K562 (cell line): ENCODE results near the gene RGS8. TPM values are rescaled to one million over a fixed set of nuclear protein-coding genes. Genes with fewer than 3 reads are reported as not detected.

Source experiments
- ATAC-seq: fragments of 200-7000 bp; cut with Tn5 transposase; 3 replicates; pipeline ENCODE4 v1.9.1; 2020; ENCODE audit warnings: moderate library complexity
- BruUV-seq: library from RNA; stranded (reverse); fragments of 400-500 nt; replicated peaks from 2 replicates; lab custom pipeline; 2021; lab: Mats Ljungman, UMichigan
- CTCF ChIA-PET: fragments of 300-600 bp; formaldehyde crosslinking; extraction: SDS; loops from one replicate; lab custom pipeline; 2021; ENCODE audit warnings: low intra/inter-chr PET ratio; lab: Yijun Ruan, JAX
- POLR2A ChIA-PET: fragments of 300-600, 350-650 bp; sonication (Branson Sonifier 250); formaldehyde crosslinking; extraction: SDS; loops from one replicate; lab custom pipeline; 2021; ENCODE audit warnings: antibody characterized with exemption, inconsistent platforms; lab: Yijun Ruan, JAX
- DNase-seq, 4 experiments: peaks; one replicate each; pipeline versions ENCODE4 v3.0.0 to v3.0.0-alpha.2; 2011 to 2018; ENCODE audit warnings: low spot score in 3 of 4, mixed read lengths in 3 of 4; ENCODE audit errors: extremely low read depth in 1 of 4
- FAIRE-seq: peaks from 2 replicates; lab custom pipeline; 2011; peaks lifted over from hg19 to GRCh38; lab: Jason Lieb, UNC
- H2AFZ ChIP-seq: 2 replicates; pipeline ENCODE4 v1.6.0; 2011; ENCODE audit warnings: low read depth, low read length, control low read depth, inconsistent platforms
- H3K27ac ChIP-seq: fragments of 200-600 bp; 3 replicates; pipeline ENCODE4 v1.8.0; 2011; ENCODE audit warnings: low read depth, mild to moderate bottlenecking, control low read depth, inconsistent platforms, low read length, moderate library complexity, mixed read lengths; ENCODE audit errors: extremely low read depth
- H3K27me3 ChIP-seq, 2 experiments: fragments of 300-600 bp in 1 of 2; 2 replicates in 1 of 2; 3 replicates in 1 of 2; pipeline versions ENCODE4 v1.6.0 to v1.8.0; 2011; ENCODE audit warnings: inconsistent platforms in 2 of 2, low read length in 2 of 2, mild to moderate bottlenecking in 1 of 2, mixed read lengths in 1 of 2, moderate library complexity in 1 of 2; ENCODE audit not compliant: control insufficient read depth in 2 of 2, insufficient read depth in 2 of 2
- H3K36me3 ChIP-seq: fragments of 300-600 bp; 3 replicates; pipeline ENCODE4 v1.8.0; 2011; ENCODE audit warnings: mild to moderate bottlenecking, low read length, inconsistent platforms; ENCODE audit not compliant: control insufficient read depth, insufficient read depth
- H3K4me1 ChIP-seq, 2 experiments: fragments of 200-600 bp in 1 of 2; replicated peaks in 1 of 2; 2 replicates in 1 of 2; 3 replicates in 1 of 2; pipeline versions ENCODE4 v1.5.1 to v1.8.0; 2011; ENCODE audit warnings: inconsistent platforms in 2 of 2, low read length in 2 of 2, mild to moderate bottlenecking in 1 of 2, mixed read lengths in 1 of 2, moderate library complexity in 1 of 2; ENCODE audit not compliant: control insufficient read depth in 2 of 2, insufficient read depth in 2 of 2
- H3K4me2 ChIP-seq: 2 replicates; pipeline ENCODE4 v1.6.1; 2011; ENCODE audit warnings: low read length, control low read depth, inconsistent platforms, mixed read lengths; ENCODE audit not compliant: insufficient read depth
- H3K4me3 ChIP-seq: fragments of 200-600 bp; sonication (generic), shearing (Covaris generic); 2 replicates; pipeline ENCODE4 v1.5.1; 2016; ENCODE audit warnings: control low read depth, inconsistent platforms
- H3K79me2 ChIP-seq: fragments of 200-600 bp; 3 replicates; pipeline ENCODE4 v1.8.0; 2011; ENCODE audit warnings: low read length, inconsistent platforms; ENCODE audit not compliant: control insufficient read depth, insufficient read depth
- H3K9ac ChIP-seq, 2 experiments: 2 replicates each; pipeline versions ENCODE4 v1.6.0 to v1.6.1; 2011; ENCODE audit warnings: low read depth in 2 of 2, low read length in 2 of 2, control low read depth in 1 of 2, inconsistent platforms in 1 of 2, mild to moderate bottlenecking in 1 of 2, mixed read lengths in 1 of 2; ENCODE audit not compliant: insufficient read depth in 1 of 2
- H3K9me1 ChIP-seq: one replicate; pipeline ENCODE4 v1.6.0; 2011; ENCODE audit warnings: inconsistent platforms, mild to moderate bottlenecking, low read length, moderate library complexity; ENCODE audit not compliant: control insufficient read depth, insufficient read depth
- H3K9me3 ChIP-seq: replicated peaks from 2 replicates; pipeline ENCODE4 v1.5.1; 2011; ENCODE audit warnings: low read depth, low read length, inconsistent platforms; ENCODE audit not compliant: control insufficient read depth, insufficient read depth
- H4K20me1 ChIP-seq: replicated peaks from 2 replicates; pipeline ENCODE4 v1.6.1; 2011; ENCODE audit warnings: low read length, inconsistent platforms, mixed read lengths; ENCODE audit not compliant: control insufficient read depth, insufficient read depth
- ATF6 ChIP-seq: sonication (generic); formaldehyde crosslinking; IDR thresholded peaks from 2 replicates; pipeline ENCODE4 v1.4.0; 2020; ENCODE audit warnings: mild to moderate bottlenecking, missing genetic modification reagents
- E2F3 ChIP-seq: fragments of 250-450 bp; sonication (Bioruptor Pico); IDR thresholded peaks from 2 replicates; pipeline ENCODE4 v1.4.0; 2020; ENCODE audit warnings: mild to moderate bottlenecking
- MTA3 ChIP-seq: fragments of 450-650 bp; formaldehyde crosslinking; IDR thresholded peaks from 2 replicates; pipeline ENCODE4 v1.6.1; 2017; ENCODE audit warnings: mild to moderate bottlenecking, borderline replicate concordance
- RFX1 ChIP-seq: fragments of 450-650 bp; IDR thresholded peaks from 2 replicates; pipeline ENCODE4 v1.6.1; 2016; ENCODE audit warnings: mild to moderate bottlenecking, moderate library complexity
- TCFL5 ChIP-seq: fragments of 250-450 bp; sonication (Bioruptor Pico); conservative IDR thresholded peaks from 2 replicates; pipeline ENCODE4 v1.6.1; 2021; ENCODE audit warnings: mild to moderate bottlenecking, moderate library complexity, matching md5 sums
- ZNF311 ChIP-seq: fragments of 250-450 bp; sonication (Bioruptor Pico); IDR thresholded peaks from 2 replicates; pipeline ENCODE4 v1.4.0; 2020; ENCODE audit warnings: mild to moderate bottlenecking, moderate library complexity
- ZNF431 ChIP-seq: sonication (generic); formaldehyde crosslinking; IDR thresholded peaks from 2 replicates; pipeline ENCODE4 v1.8.0; 2022; ENCODE audit warnings: mild to moderate bottlenecking, missing genetic modification reagents
- ZNF57 ChIP-seq: fragments of 450-650 bp; formaldehyde crosslinking; IDR thresholded peaks from 2 replicates; pipeline ENCODE4 v1.4.0; 2020; ENCODE audit warnings: mild to moderate bottlenecking, moderate library complexity
- ZNF699 ChIP-seq: fragments of 250-450 bp; sonication (Bioruptor Pico); IDR thresholded peaks from 2 replicates; pipeline ENCODE4 v1.8.0; 2021; ENCODE audit warnings: mild to moderate bottlenecking, moderate library complexity; ENCODE audit not compliant: insufficient replicate concordance
- ZSCAN32 ChIP-seq: fragments of 450-650 bp; formaldehyde crosslinking; IDR thresholded peaks from 2 replicates; pipeline ENCODE4 v1.4.0; 2020; ENCODE audit warnings: mild to moderate bottlenecking, moderate library complexity
- WGBS: fragments of 100-300 bp; shearing (Covaris generic); methylation state at CpG from one replicate; pipeline ENCODE4 v1.1.6; 2016; ENCODE audit warnings: low coverage, mixed read lengths; ENCODE audit not compliant: insufficient coverage; ENCODE audit errors: missing lambda C conversion rate; 5-methylcytosine and 5-hydroxymethylcytosine counted together
- in situ Hi-C: fragments of 300-500 bp; cut with MboI; formaldehyde crosslinking; loops from 4 replicates; pipeline ENCODE4 v1.15.0; 2018; ENCODE audit warnings: inconsistent platforms, mixed read lengths
- intact Hi-C: fragments of 100-400 bp; cut with micrococcal nuclease; formaldehyde crosslinking; loops from 2 replicates; pipeline ENCODE4 v1.14.2; 2022
- polyA plus RNA-seq, 8 experiments: library from polyadenylated mRNA; depleted of rRNA in 4 of 8; stranded (reverse) in 5 of 8; unstranded in 3 of 8; fragments of >200 nt; fragmentation: Nextera tagmentation in 2 of 8; fragmentation: Illumina TruSeq in 1 of 8; extraction: Ambion mirVana in 2 of 8; extraction: Trizol in 1 of 8; gene quantifications; 2 replicates each; pipeline versions ENCODE4 v1.2.1 to v1.2.3, GENCODE V29; 2011 to 2014; ENCODE audit warnings: inconsistent platforms in 1 of 8, missing spikeins in 1 of 8
- total RNA-seq, 7 experiments: library from RNA; depleted of rRNA in 6 of 7; stranded (reverse); fragments of >200 nt in 6 of 7; fragmentation: Illumina TruSeq in 2 of 7; extraction: Trizol in 2 of 7; gene quantifications; 2 replicates each; pipeline versions ENCODE4 v1.2.1 to v1.2.3, GENCODE V29; 2011 to 2021; ENCODE audit warnings: low replicate concordance in 1 of 7
- TF ChIP-seq, protein P1 (sequence below): fragments of 450-650 bp; IDR thresholded peaks from 2 replicates; pipeline ENCODE4 v1.6.1; 2016; ENCODE audit warnings: low read depth

RGS8 gene
- total and polyA plus RNA-seq, 9 of the 15 experiments (the other 6 are each of a cell fraction or from before 2014, with no cell fraction given): not detected

- no peak for TF ChIP-seq ZNF311 (CRISPR knock-in tag)
- no peak for TF ChIP-seq ATF6 (CRISPR knock-in tag)
Measured at GRCh38 chr1:182650678-182651338, 33.6 kb downstream of the RGS8 start (continued).

GRCh38 chr1:182649041-182649440 is 35.3 kb downstream of the RGS8 start:
- H3K4me1 ChIP-seq: no peaks in the 10 kb centered on the region; a peak in 1 of 5 replicates
- TF ChIP-seq, protein P1, sequence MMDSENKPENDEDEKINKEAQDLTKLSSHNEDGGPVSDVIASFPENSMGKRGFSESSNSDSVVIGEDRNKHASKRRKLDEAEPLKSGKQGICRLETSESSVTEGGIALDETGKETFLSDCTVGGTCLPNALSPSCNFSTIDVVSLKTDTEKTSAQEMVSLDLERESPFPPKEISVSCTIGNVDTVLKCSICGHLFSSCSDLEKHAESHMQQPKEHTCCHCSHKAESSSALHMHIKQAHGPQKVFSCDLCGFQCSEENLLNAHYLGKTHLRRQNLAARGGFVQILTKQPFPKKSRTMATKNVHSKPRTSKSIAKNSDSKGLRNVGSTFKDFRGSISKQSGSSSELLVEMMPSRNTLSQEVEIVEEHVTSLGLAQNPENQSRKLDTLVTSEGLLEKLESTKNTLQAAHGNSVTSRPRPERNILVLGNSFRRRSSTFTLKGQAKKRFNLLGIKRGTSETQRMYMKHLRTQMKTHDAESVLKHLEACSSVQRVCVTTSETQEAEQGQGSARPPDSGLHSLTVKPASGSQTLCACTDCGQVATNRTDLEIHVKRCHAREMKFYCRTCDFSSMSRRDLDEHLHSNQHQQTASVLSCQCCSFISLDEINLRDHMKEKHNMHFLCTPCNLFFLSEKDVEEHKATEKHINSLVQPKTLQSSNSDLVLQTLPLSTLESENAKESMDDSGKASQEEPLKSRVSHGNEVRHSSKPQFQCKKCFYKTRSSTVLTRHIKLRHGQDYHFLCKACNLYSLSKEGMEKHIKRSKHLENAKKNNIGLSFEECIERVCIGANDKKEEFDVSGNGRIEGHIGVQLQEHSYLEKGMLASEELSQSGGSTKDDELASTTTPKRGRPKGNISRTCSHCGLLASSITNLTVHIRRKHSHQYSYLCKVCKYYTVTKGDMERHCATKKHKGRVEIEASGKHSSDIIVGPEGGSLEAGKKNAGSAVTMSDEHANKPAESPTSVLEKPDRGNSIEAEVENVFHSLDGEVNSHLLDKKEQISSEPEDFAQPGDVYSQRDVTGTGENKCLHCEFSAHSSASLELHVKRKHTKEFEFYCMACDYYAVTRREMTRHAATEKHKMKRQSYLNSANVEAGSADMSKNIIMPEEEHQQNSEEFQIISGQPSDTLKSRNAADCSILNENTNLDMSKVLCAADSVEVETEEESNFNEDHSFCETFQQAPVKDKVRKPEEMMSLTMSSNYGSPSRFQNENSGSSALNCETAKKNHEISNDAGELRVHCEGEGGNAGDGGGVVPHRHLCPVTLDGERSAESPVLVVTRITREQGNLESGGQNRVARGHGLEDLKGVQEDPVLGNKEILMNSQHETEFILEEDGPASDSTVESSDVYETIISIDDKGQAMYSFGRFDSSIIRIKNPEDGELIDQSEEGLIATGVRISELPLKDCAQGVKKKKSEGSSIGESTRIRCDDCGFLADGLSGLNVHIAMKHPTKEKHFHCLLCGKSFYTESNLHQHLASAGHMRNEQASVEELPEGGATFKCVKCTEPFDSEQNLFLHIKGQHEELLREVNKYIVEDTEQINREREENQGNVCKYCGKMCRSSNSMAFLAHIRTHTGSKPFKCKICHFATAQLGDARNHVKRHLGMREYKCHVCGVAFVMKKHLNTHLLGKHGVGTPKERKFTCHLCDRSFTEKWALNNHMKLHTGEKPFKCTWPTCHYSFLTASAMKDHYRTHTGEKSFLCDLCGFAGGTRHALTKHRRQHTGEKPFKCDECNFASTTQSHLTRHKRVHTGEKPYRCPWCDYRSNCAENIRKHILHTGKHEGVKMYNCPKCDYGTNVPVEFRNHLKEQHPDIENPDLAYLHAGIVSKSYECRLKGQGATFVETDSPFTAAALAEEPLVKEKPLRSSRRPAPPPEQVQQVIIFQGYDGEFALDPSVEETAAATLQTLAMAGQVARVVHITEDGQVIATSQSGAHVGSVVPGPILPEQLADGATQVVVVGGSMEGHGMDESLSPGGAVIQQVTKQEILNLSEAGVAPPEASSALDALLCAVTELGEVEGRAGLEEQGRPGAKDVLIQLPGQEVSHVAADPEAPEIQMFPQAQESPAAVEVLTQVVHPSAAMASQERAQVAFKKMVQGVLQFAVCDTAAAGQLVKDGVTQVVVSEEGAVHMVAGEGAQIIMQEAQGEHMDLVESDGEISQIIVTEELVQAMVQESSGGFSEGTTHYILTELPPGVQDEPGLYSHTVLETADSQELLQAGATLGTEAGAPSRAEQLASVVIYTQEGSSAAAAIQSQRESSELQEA: no peak
- TF ChIP-seq ZNF431: no peak
- TF ChIP-seq E2F3 (CRISPR knock-in tag): no peak
- TF ChIP-seq ZNF57 (CRISPR knock-in tag): no peak
- TF ChIP-seq TCFL5: no peak
- no peak for TF ChIP-seq ZSCAN32 (CRISPR knock-in tag)
- no peak for TF ChIP-seq MTA3
- TF ChIP-seq RFX1: no peak
- no peak for TF ChIP-seq ZNF699 (CRISPR knock-in tag)

More at GRCh38 chr1:182649041-182649440, 35.3 kb downstream of the RGS8 start:
- H3K4me3 ChIP-seq: no peak overlapping the region
- no peak for DNase-seq
- H3K27ac ChIP-seq: no peak overlapping the region
- WGBS: 1% methylated on average over 7 of the region's 7 CpGs
- peaks cover 28 to 37% of the 10 kb centered on the region in 2 experiments for H3K27me3 ChIP-seq
- no peaks in the 10 kb centered on the region; the same call in 1 of the 2 replicates for H4K20me1 ChIP-seq
- no peak overlapping the region for H2AFZ ChIP-seq
- no peak for ATAC-seq
- H3K4me2 ChIP-seq: no peak overlapping the region
- intact Hi-C loops: no loop called here
- H3K9ac ChIP-seq: no peak overlapping the region
- H3K79me2 ChIP-seq: no peaks in the 10 kb centered on the region
- no peaks in the 10 kb centered on the region for H3K36me3 ChIP-seq
- POLR2A ChIA-PET: interaction anchor here (0.6 to 1.3 kb wide), 2 partner anchors 142 to 240 kb away, joined by 3 to 4 read pairs; no protein-coding TSS in a partner anchor
- in situ Hi-C loops: no loop called here
- no TSS peak for BruUV-seq
- no peaks in the 10 kb centered on the region for H3K9me1 ChIP-seq
- no peak for FAIRE-seq
- no peaks in the 10 kb centered on the region for H3K9me3 ChIP-seq
- CTCF ChIA-PET: interaction anchor here (0.6 kb wide), 1 partner anchor 34 kb away, joined by 3 read pairs; no protein-coding TSS in a partner anchor
